Measurements from ENCODE around the gene EIF2S2. TPM values are rescaled to one million over a fixed set of nuclear protein-coding genes. Genes with fewer than 3 reads are reported as not detected.
"Not testable (repeated sequence)": the region's sequence is repeated elsewhere in the genome, so short reads cannot be mapped to it uniquely, and the experiment has no call there.

EIF2S2 gene
- total and polyA plus RNA-seq, 3 experiments from 2014 or later = 24.2 to 130 (median 128) TPM

- H3K9me3 ChIP-seq (ENCODE audit: low read length) = no peaks in the 10 kb centered on the region
- Mint-ChIP-seq H3K4me1 (no peaks in the 10 kb centered on the region), H3K27me3 (peaks cover 5 to 26% of the 10 kb centered on the region in 2 donors), H3K27ac (no peak overlapping the region), H3K9me3 (no peaks in the 10 kb centered on the region), H3K36me3 (no peaks in the 10 kb centered on the region), H3K4me3 (no peak overlapping the region)
- ChIA-PET CTCF (no interaction called here), POLR2A (no interaction called here)
- no peaks in the 10 kb centered on the region for H3K27me3 ChIP-seq (ENCODE audit: insufficient read depth, low read length, poor library complexity, severe bottlenecking)
- H3K27ac ChIP-seq (ENCODE audit: low read depth, low read length) = no peak overlapping the region
- no peak for DNase-seq
- H3K36me3 ChIP-seq (ENCODE audit: insufficient read depth, low read length) = no peaks in the 10 kb centered on the region
- no peaks in the 10 kb centered on the region for H3K4me1 ChIP-seq (ENCODE audit: insufficient read depth, low read length)
- H3K4me3 ChIP-seq (ENCODE audit: low read length) = no peak overlapping the region
Observed at GRCh38 chr20:34143951-34144350, 31.9 kb upstream of the EIF2S2 start.

- Mint-ChIP-seq H3K4me3 (no peak overlapping the region), H3K27ac (peak overlapping the region in 1 of 8 donors; percentile 51), H3K36me3 (no peaks in the 10 kb centered on the region), H3K9me3 (no peaks in the 10 kb centered on the region), H3K27me3 (peaks cover 5 to 29% of the 10 kb centered on the region in 2 donors), H3K4me1 (no peaks in the 10 kb centered on the region)
- no peaks in the 10 kb centered on the region for H3K4me1 ChIP-seq (ENCODE audit: insufficient read depth, low read length)
- no peak for DNase-seq
- no peak overlapping the region for H3K27ac ChIP-seq (ENCODE audit: low read depth, low read length)
- POLR2A ChIA-PET = no interaction called here
- no peaks in the 10 kb centered on the region for H3K9me3 ChIP-seq (ENCODE audit: low read length)
- H3K27me3 ChIP-seq (ENCODE audit: insufficient read depth, low read length, poor library complexity, severe bottlenecking) = no peaks in the 10 kb centered on the region
- H3K36me3 ChIP-seq (ENCODE audit: insufficient read depth, low read length) = no peaks in the 10 kb centered on the region
- CTCF ChIA-PET = no interaction called here
- H3K4me3 ChIP-seq (ENCODE audit: low read length) = no peak overlapping the region
Observed at GRCh38 chr20:34142121-34142520, 30.1 kb upstream of the EIF2S2 start.

GRCh38 chr20:34141293-34141692 is 29.2 kb upstream of the EIF2S2 start:
- POLR2A ChIA-PET = no interaction called here
- H3K9me3 Mint-ChIP-seq = no peaks in the 10 kb centered on the region
- Histone ChIP-seq H3K36me3 (ENCODE audit: insufficient read depth, low read length) (no peaks in the 10 kb centered on the region), H3K4me3 (ENCODE audit: low read length) (no peak overlapping the region), H3K4me1 (ENCODE audit: insufficient read depth, low read length) (no peaks in the 10 kb centered on the region), H3K9me3 (ENCODE audit: low read length) (no peaks in the 10 kb centered on the region), H3K27me3 (ENCODE audit: insufficient read depth, low read length, poor library complexity, severe bottlenecking) (no peaks in the 10 kb centered on the region), H3K27ac (ENCODE audit: low read depth, low read length) (no peak overlapping the region)
- H3K4me1 Mint-ChIP-seq = no peaks in the 10 kb centered on the region
- H3K36me3 Mint-ChIP-seq = no peaks in the 10 kb centered on the region
- DNase-seq = no peak
- H3K27ac Mint-ChIP-seq = no peak overlapping the region
- H3K27me3 Mint-ChIP-seq = peaks cover 8 to 35% of the 10 kb centered on the region in 2 donors
- CTCF ChIA-PET = interaction anchor here (1.0 kb wide), 1 partner anchor 12 kb away, joined by 3 read pairs; no protein-coding TSS in a partner anchor
- no peak overlapping the region for H3K4me3 Mint-ChIP-seq

- H3K36me3 ChIP-seq (ENCODE audit: insufficient read depth, low read length); DNase-seq; H3K4me3 ChIP-seq (ENCODE audit: low read length); H3K4me1 ChIP-seq (ENCODE audit: insufficient read depth, low read length); CTCF ChIA-PET; H3K9me3 ChIP-seq (ENCODE audit: low read length); POLR2A ChIA-PET; H3K36me3 Mint-ChIP-seq; H3K27me3 ChIP-seq (ENCODE audit: insufficient read depth, low read length, poor library complexity, severe bottlenecking); H3K9me3 Mint-ChIP-seq; H3K4me3 Mint-ChIP-seq; H3K4me1 Mint-ChIP-seq; H3K27ac ChIP-seq (ENCODE audit: low read depth, low read length): not testable (repeated sequence)
- Mint-ChIP-seq H3K27ac (peak overlapping the region in 1 of 8 donors; percentile 30), H3K27me3 (peaks cover 5 to 27% of the 10 kb centered on the region in 2 donors)
Observed at GRCh38 chr20:34135525-34136275, 23.7 kb upstream of the EIF2S2 start.

- DNase-seq; H3K27ac ChIP-seq (ENCODE audit: low read depth, low read length); H3K9me3 Mint-ChIP-seq; H3K9me3 ChIP-seq (ENCODE audit: low read length); H3K36me3 ChIP-seq (ENCODE audit: insufficient read depth, low read length); H3K4me1 ChIP-seq (ENCODE audit: insufficient read depth, low read length); H3K4me3 ChIP-seq (ENCODE audit: low read length); H3K4me3 Mint-ChIP-seq; H3K27me3 ChIP-seq (ENCODE audit: insufficient read depth, low read length, poor library complexity, severe bottlenecking); H3K36me3 Mint-ChIP-seq; H3K4me1 Mint-ChIP-seq: not testable (repeated sequence)
- H3K27me3 Mint-ChIP-seq = peaks cover 5 to 18% of the 10 kb centered on the region in 2 donors
- POLR2A ChIA-PET = interaction anchor here (0.6 kb wide), 1 partner anchor 65 kb away, joined by 5 read pairs; no protein-coding TSS in a partner anchor
- CTCF ChIA-PET = interaction anchor here (1.5 kb wide), 1 partner anchor 64 kb away, joined by 3 read pairs; no protein-coding TSS in a partner anchor
- peak overlapping the region in 1 of 8 donors; percentile 21 for H3K27ac Mint-ChIP-seq
Observed at GRCh38 chr20:34133365-34133860, 21.4 kb upstream of the EIF2S2 start.

GRCh38 chr20:34132943-34133342 is 20.9 kb upstream of the EIF2S2 start:
- CTCF ChIA-PET = interaction anchor here (1.5 kb wide), 1 partner anchor 63 kb away, joined by 3 read pairs; no protein-coding TSS in a partner anchor
- H3K36me3 ChIP-seq (ENCODE audit: insufficient read depth, low read length); H3K9me3 Mint-ChIP-seq; POLR2A ChIA-PET; H3K4me1 ChIP-seq (ENCODE audit: insufficient read depth, low read length); H3K4me3 ChIP-seq (ENCODE audit: low read length); H3K4me1 Mint-ChIP-seq; H3K9me3 ChIP-seq (ENCODE audit: low read length); H3K27ac ChIP-seq (ENCODE audit: low read depth, low read length); H3K27ac Mint-ChIP-seq; H3K27me3 ChIP-seq (ENCODE audit: insufficient read depth, low read length, poor library complexity, severe bottlenecking); DNase-seq; H3K36me3 Mint-ChIP-seq; H3K4me3 Mint-ChIP-seq: not testable (repeated sequence)
- peaks cover 5 to 22% of the 10 kb centered on the region in 2 donors for H3K27me3 Mint-ChIP-seq

GRCh38 chr20:34132491-34132890 is 20.4 kb upstream of the EIF2S2 start:
- POLR2A ChIA-PET = not testable (repeated sequence)

GRCh38 chr20:34131491-34131890 is 19.4 kb upstream of the EIF2S2 start:
- Mint-ChIP-seq H3K27ac (no peak overlapping the region), H3K4me1 (peaks cover 3 to 4% (median 3%) of the 10 kb centered on the region in 3 donors), H3K36me3 (no peaks in the 10 kb centered on the region), H3K9me3 (no peaks in the 10 kb centered on the region), H3K27me3 (peaks cover 4 to 16% of the 10 kb centered on the region in 2 donors), H3K4me3 (no peak overlapping the region)
- H3K27ac ChIP-seq (ENCODE audit: low read depth, low read length) = no peak overlapping the region
- ChIA-PET POLR2A (no interaction called here), CTCF (no interaction called here)
- H3K9me3 ChIP-seq (ENCODE audit: low read length) = no peaks in the 10 kb centered on the region
- H3K4me1 ChIP-seq (ENCODE audit: insufficient read depth, low read length) = no peaks in the 10 kb centered on the region
- no peaks in the 10 kb centered on the region for H3K27me3 ChIP-seq (ENCODE audit: insufficient read depth, low read length, poor library complexity, severe bottlenecking)
- H3K4me3 ChIP-seq (ENCODE audit: low read length) = no peak overlapping the region
- no peaks in the 10 kb centered on the region for H3K36me3 ChIP-seq (ENCODE audit: insufficient read depth, low read length)
- DNase-seq = no peak

More at GRCh38 chr20:34132491-34132890, 20.4 kb upstream of the EIF2S2 start:
- H3K4me3 ChIP-seq (ENCODE audit: low read length); H3K9me3 ChIP-seq (ENCODE audit: low read length); H3K9me3 Mint-ChIP-seq; H3K27ac Mint-ChIP-seq; H3K4me3 Mint-ChIP-seq; H3K36me3 ChIP-seq (ENCODE audit: insufficient read depth, low read length); H3K27ac ChIP-seq (ENCODE audit: low read depth, low read length); H3K27me3 ChIP-seq (ENCODE audit: insufficient read depth, low read length, poor library complexity, severe bottlenecking); H3K4me1 Mint-ChIP-seq; DNase-seq; H3K36me3 Mint-ChIP-seq; H3K4me1 ChIP-seq (ENCODE audit: insufficient read depth, low read length): not testable (repeated sequence)
- peaks cover 5 to 22% of the 10 kb centered on the region in 2 donors for H3K27me3 Mint-ChIP-seq
- CTCF ChIA-PET = interaction anchor here (1.5 kb wide), 1 partner anchor 63 kb away, joined by 3 read pairs; no protein-coding TSS in a partner anchor
